ENCODE results near the gene FFAR1. TPM values are rescaled to one million over a fixed set of nuclear protein-coding genes. Genes with fewer than 3 reads are reported as not detected.

FFAR1 gene
- polyA plus RNA-seq, 1 of the 3 experiments (the other 2 are of a cell fraction): not detected

DNA sequence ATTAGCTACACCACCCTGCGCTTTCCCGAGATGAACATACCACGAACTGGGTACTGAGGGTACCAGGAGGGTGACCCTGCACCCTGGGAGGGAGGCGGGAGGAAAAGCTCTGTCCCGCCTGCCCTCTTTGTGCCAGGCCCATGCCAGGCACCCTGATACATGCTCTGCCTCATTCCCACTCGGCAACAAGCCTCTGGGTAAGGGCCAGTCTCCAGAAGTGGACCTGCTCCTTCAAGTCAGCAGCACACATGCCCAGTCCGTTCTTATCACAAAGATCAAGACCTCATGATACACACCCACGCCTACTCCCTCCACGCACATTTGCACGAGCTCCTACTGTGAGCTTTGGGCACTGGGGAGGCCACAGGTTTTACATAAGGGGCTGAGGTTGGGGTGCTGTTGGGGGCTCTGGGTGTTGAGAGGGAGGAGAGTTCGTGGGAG, 2.0 kb upstream of the FFAR1 start:
- TF ChIP-seq, protein P1, sequence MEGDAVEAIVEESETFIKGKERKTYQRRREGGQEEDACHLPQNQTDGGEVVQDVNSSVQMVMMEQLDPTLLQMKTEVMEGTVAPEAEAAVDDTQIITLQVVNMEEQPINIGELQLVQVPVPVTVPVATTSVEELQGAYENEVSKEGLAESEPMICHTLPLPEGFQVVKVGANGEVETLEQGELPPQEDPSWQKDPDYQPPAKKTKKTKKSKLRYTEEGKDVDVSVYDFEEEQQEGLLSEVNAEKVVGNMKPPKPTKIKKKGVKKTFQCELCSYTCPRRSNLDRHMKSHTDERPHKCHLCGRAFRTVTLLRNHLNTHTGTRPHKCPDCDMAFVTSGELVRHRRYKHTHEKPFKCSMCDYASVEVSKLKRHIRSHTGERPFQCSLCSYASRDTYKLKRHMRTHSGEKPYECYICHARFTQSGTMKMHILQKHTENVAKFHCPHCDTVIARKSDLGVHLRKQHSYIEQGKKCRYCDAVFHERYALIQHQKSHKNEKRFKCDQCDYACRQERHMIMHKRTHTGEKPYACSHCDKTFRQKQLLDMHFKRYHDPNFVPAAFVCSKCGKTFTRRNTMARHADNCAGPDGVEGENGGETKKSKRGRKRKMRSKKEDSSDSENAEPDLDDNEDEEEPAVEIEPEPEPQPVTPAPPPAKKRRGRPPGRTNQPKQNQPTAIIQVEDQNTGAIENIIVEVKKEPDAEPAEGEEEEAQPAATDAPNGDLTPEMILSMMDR (IDR thresholded peaks at IDR 0.05): no peak
- TF ChIP-seq, protein P2, sequence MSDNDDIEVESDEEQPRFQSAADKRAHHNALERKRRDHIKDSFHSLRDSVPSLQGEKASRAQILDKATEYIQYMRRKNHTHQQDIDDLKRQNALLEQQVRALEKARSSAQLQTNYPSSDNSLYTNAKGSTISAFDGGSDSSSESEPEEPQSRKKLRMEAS (IDR thresholded peaks at IDR 0.05; ENCODE audit: low read depth): no peak
- TF ChIP-seq, protein P3, sequence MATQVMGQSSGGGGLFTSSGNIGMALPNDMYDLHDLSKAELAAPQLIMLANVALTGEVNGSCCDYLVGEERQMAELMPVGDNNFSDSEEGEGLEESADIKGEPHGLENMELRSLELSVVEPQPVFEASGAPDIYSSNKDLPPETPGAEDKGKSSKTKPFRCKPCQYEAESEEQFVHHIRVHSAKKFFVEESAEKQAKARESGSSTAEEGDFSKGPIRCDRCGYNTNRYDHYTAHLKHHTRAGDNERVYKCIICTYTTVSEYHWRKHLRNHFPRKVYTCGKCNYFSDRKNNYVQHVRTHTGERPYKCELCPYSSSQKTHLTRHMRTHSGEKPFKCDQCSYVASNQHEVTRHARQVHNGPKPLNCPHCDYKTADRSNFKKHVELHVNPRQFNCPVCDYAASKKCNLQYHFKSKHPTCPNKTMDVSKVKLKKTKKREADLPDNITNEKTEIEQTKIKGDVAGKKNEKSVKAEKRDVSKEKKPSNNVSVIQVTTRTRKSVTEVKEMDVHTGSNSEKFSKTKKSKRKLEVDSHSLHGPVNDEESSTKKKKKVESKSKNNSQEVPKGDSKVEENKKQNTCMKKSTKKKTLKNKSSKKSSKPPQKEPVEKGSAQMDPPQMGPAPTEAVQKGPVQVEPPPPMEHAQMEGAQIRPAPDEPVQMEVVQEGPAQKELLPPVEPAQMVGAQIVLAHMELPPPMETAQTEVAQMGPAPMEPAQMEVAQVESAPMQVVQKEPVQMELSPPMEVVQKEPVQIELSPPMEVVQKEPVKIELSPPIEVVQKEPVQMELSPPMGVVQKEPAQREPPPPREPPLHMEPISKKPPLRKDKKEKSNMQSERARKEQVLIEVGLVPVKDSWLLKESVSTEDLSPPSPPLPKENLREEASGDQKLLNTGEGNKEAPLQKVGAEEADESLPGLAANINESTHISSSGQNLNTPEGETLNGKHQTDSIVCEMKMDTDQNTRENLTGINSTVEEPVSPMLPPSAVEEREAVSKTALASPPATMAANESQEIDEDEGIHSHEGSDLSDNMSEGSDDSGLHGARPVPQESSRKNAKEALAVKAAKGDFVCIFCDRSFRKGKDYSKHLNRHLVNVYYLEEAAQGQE (IDR thresholded peaks at IDR 0.05; ENCODE audit: low read depth, low read length): no peak
- no peak for TF ChIP-seq NRF1 (IDR thresholded peaks at IDR 0.05; ENCODE audit: low read depth, low read length)
- WGBS (ENCODE audit: low lambda C conversion rate): 6% methylated on average over 11 of the region's 11 CpGs
- Histone ChIP-seq H2AFZ (ENCODE audit: low read depth) (no peak overlapping the region), H3K36me3 (replicated peaks in 1 of 2; ENCODE audit: control insufficient read depth in 1 of 2, insufficient read depth in 2 of 2, low read length in 1 of 2) (no peaks in the 10 kb centered on the region), H3K9me3 (no peaks in the 10 kb centered on the region), H3K27me3 (ENCODE audit: insufficient read depth) (peaks cover 98% of the 10 kb centered on the region), H3K9me2 (no peaks in the 10 kb centered on the region), H3K79me2 (ENCODE audit: insufficient read depth) (no peaks in the 10 kb centered on the region), H4K20me1 (ENCODE audit: insufficient read depth) (no peaks in the 10 kb centered on the region), H3K9ac (no peak overlapping the region), H3K4me2 (no peak overlapping the region), H3K27ac (ENCODE audit: low read depth in 2 of 2, low read length in 1 of 2) (no peak overlapping the region), H3K4me3 (ENCODE audit: low read depth in 2 of 2, low read length in 1 of 2) (no peak overlapping the region), H3F3A (replicated peaks; ENCODE audit: insufficient read depth) (no peaks in the 10 kb centered on the region), H3K4me1 (ENCODE audit: control insufficient read depth in 1 of 2, insufficient read depth in 2 of 2, low read depth in 1 of 2, low read length in 1 of 2) (no peaks in the 10 kb centered on the region)
- POLR2A ChIA-PET: no interaction called here
- CTCF ChIA-PET: interaction anchor here (0.8 to 1.8 kb wide), 4 partner anchors 7 to 150 kb away, joined by 3 to 12 read pairs (median 5); no protein-coding TSS in a partner anchor
- DNase-seq: no peak

DNA sequence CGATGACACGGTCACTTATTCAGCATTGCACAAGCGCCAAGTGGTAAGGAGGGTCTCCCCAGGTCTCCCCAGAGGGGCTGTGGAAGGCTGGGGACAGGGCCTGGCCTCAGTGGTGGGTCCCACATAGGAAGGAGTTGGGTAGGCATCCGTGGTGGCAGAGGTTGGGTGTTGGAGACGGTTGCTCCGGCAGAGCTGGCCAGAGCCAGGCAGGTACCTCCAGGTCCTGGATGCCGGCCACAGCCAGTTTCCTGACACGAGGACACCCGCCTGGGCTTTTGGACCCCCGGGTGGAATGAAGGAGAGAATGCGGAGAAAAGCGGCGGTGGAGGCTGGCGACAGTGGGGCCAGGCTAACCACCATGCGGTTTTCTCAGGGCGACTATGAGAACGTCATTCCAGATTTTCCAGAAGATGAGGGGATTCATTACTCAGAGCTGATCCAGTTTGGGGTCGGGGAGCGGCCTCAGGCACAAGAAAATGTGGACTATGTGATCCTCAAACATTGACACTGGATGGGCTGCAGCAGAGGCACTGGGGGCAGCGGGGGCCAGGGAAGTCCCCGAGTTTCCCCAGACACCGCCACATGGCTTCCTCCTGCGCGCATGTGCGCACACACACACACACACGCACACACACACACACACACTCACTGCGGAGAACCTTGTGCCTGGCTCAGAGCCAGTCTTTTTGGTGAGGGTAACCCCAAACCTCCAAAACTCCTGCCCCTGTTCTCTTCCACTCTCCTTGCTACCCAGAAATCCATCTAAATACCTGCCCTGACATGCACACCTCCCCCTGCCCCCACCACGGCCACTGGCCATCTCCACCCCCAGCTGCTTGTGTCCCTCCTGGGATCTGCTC, 1.3 kb upstream of the FFAR1 start:
- ChIA-PET POLR2A (no interaction called here), CTCF (interaction anchor here (0.8 to 1.8 kb wide), 4 partner anchors 19 to 149 kb away, joined by 3 to 5 read pairs (median 4); no protein-coding TSS in a partner anchor)
- Histone ChIP-seq H3K4me3 (ENCODE audit: low read depth in 2 of 2, low read length in 1 of 2) (no peak overlapping the region), H3K27me3 (ENCODE audit: insufficient read depth) (peaks cover 98% of the 10 kb centered on the region), H3K9me3 (no peaks in the 10 kb centered on the region), H3K4me1 (ENCODE audit: control insufficient read depth in 1 of 2, insufficient read depth in 2 of 2, low read depth in 1 of 2, low read length in 1 of 2) (no peaks in the 10 kb centered on the region), H3K27ac (ENCODE audit: low read depth in 2 of 2, low read length in 1 of 2) (no peak overlapping the region), H2AFZ (ENCODE audit: low read depth) (no peak overlapping the region), H3K36me3 (replicated peaks in 1 of 2; ENCODE audit: control insufficient read depth in 1 of 2, insufficient read depth in 2 of 2, low read length in 1 of 2) (no peaks in the 10 kb centered on the region), H3K4me2 (no peak overlapping the region), H4K20me1 (ENCODE audit: insufficient read depth) (no peaks in the 10 kb centered on the region), H3K79me2 (ENCODE audit: insufficient read depth) (no peaks in the 10 kb centered on the region), H3K9ac (no peak overlapping the region), H3F3A (replicated peaks; ENCODE audit: insufficient read depth) (no peaks in the 10 kb centered on the region), H3K9me2 (no peaks in the 10 kb centered on the region)
- DNase-seq: no peak
- 23% methylated on average over 27 of the region's 28 CpGs for WGBS (ENCODE audit: low lambda C conversion rate)
- no peak for TF ChIP-seq RXRA (IDR thresholded peaks at IDR 0.05; ENCODE audit: borderline replicate concordance, low read depth)
- TF ChIP-seq, protein P4, sequence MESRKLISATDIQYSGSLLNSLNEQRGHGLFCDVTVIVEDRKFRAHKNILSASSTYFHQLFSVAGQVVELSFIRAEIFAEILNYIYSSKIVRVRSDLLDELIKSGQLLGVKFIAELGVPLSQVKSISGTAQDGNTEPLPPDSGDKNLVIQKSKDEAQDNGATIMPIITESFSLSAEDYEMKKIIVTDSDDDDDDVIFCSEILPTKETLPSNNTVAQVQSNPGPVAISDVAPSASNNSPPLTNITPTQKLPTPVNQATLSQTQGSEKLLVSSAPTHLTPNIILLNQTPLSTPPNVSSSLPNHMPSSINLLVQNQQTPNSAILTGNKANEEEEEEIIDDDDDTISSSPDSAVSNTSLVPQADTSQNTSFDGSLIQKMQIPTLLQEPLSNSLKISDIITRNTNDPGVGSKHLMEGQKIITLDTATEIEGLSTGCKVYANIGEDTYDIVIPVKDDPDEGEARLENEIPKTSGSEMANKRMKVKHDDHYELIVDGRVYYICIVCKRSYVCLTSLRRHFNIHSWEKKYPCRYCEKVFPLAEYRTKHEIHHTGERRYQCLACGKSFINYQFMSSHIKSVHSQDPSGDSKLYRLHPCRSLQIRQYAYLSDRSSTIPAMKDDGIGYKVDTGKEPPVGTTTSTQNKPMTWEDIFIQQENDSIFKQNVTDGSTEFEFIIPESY (IDR thresholded peaks at IDR 0.05; ENCODE audit: borderline replicate concordance, low read depth): no peak
- TF ChIP-seq RFX5 (IDR thresholded peaks at IDR 0.05; ENCODE audit: low read length): no peak
- no peak for TF ChIP-seq SIN3A (IDR thresholded peaks at IDR 0.05; ENCODE audit: borderline replicate concordance, low read depth, low read length)
- no peak for TF ChIP-seq GATA2 (CRISPR knock-in tag; IDR thresholded peaks at IDR 0.05)
- TF ChIP-seq ELF1 (IDR thresholded peaks at IDR 0.05): no peak
- no peak for TF ChIP-seq FOXM1 (IDR thresholded peaks at IDR 0.05; ENCODE audit: low read depth)
- TF ChIP-seq, protein P2 (IDR thresholded peaks at IDR 0.05; ENCODE audit: low read depth): no peak
- no peak for TF ChIP-seq SMC3 (IDR thresholded peaks at IDR 0.05; ENCODE audit: low read depth, low read length)
- TF ChIP-seq POLR2AphosphoS5 (IDR thresholded peaks at IDR 0.05; ENCODE audit: low read depth, low read length): no peak

All from SK-N-SH (cell line).